DND-41 (cell line): ENCODE results near the gene FBXL3.

Source experiments
- EZH2 ChIP-seq: IDR thresholded peaks from 3 replicates; pipeline ENCODE4 v1.6.1; 2012; ENCODE audit warnings: borderline replicate concordance, low read depth, mild to moderate bottlenecking, moderate library complexity, low read length, inconsistent platforms; ENCODE audit not compliant: severe bottlenecking
- TF ChIP-seq, protein P1 (sequence below): IDR thresholded peaks from 2 replicates; pipeline ENCODE4 v1.5.1; 2012; ENCODE audit warnings: borderline replicate concordance, low read length, moderate library complexity, mild to moderate bottlenecking; ENCODE audit not compliant: poor library complexity, severe bottlenecking; ENCODE audit errors: extremely low read depth

GRCh38 chr13:77031656-77032243, 4.8 kb upstream of the FBXL3 start:
- TF ChIP-seq, protein P1, sequence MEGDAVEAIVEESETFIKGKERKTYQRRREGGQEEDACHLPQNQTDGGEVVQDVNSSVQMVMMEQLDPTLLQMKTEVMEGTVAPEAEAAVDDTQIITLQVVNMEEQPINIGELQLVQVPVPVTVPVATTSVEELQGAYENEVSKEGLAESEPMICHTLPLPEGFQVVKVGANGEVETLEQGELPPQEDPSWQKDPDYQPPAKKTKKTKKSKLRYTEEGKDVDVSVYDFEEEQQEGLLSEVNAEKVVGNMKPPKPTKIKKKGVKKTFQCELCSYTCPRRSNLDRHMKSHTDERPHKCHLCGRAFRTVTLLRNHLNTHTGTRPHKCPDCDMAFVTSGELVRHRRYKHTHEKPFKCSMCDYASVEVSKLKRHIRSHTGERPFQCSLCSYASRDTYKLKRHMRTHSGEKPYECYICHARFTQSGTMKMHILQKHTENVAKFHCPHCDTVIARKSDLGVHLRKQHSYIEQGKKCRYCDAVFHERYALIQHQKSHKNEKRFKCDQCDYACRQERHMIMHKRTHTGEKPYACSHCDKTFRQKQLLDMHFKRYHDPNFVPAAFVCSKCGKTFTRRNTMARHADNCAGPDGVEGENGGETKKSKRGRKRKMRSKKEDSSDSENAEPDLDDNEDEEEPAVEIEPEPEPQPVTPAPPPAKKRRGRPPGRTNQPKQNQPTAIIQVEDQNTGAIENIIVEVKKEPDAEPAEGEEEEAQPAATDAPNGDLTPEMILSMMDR, result no peak
- no peak for TF ChIP-seq EZH2
